ENCODE results near the gene VGLL4.

The VGLL4 gene

DNA sequence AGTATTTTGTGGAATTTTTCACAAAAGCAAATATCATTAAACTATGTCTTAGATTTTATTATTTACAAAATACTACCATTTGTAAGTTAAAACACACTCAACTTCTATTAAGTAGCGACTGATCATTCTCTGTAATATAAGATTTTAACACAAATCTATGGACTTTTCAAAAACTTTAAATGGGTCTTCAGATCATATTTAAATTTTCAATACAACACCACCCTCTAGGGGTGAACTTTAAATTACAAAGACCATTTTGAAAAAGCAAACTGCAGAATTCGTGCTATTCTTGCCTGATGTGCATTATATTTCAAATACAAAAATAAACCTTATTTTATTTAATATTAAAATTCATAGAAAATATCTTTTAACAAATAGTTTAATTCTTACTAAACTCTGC, 8.2 kb upstream of the VGLL4 start:
- no peak overlapping the region for H3K27ac ChIP-seq (replicated peaks)
- no peak overlapping the region for H3K4me3 ChIP-seq (replicated peaks; ENCODE audit: insufficient read depth, low read length)
- no peak for DNase-seq (ENCODE audit: low read depth in 1 of 2, low spot score in 1 of 2)
- H3K27me3 ChIP-seq (ENCODE audit: insufficient read depth, poor library complexity, severe bottlenecking) = no peaks in the 10 kb centered on the region
- TF ChIP-seq, protein P1, sequence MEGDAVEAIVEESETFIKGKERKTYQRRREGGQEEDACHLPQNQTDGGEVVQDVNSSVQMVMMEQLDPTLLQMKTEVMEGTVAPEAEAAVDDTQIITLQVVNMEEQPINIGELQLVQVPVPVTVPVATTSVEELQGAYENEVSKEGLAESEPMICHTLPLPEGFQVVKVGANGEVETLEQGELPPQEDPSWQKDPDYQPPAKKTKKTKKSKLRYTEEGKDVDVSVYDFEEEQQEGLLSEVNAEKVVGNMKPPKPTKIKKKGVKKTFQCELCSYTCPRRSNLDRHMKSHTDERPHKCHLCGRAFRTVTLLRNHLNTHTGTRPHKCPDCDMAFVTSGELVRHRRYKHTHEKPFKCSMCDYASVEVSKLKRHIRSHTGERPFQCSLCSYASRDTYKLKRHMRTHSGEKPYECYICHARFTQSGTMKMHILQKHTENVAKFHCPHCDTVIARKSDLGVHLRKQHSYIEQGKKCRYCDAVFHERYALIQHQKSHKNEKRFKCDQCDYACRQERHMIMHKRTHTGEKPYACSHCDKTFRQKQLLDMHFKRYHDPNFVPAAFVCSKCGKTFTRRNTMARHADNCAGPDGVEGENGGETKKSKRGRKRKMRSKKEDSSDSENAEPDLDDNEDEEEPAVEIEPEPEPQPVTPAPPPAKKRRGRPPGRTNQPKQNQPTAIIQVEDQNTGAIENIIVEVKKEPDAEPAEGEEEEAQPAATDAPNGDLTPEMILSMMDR (IDR thresholded peaks at IDR 0.05; ENCODE audit: insufficient read depth, low read length) = no peak
- TF ChIP-seq SPI1 (IDR thresholded peaks at IDR 0.05; ENCODE audit: borderline replicate concordance, low read depth) = no peak
- TF ChIP-seq REST (IDR thresholded peaks at IDR 0.05; ENCODE audit: insufficient replicate concordance, low read depth) = no peak
- no peak for TF ChIP-seq GABPA (IDR thresholded peaks at IDR 0.05; ENCODE audit: low read depth)
- TF ChIP-seq POLR2AphosphoS5 (IDR thresholded peaks at IDR 0.05; ENCODE audit: low read depth) = no peak

- Histone ChIP-seq H3K27ac (replicated peaks) (no peak overlapping the region), H3K27me3 (ENCODE audit: insufficient read depth, poor library complexity, severe bottlenecking) (no peaks in the 10 kb centered on the region), H3K4me3 (replicated peaks; ENCODE audit: insufficient read depth, low read length) (no peak overlapping the region)
- TF ChIP-seq REST (IDR thresholded peaks at IDR 0.05; ENCODE audit: insufficient replicate concordance, low read depth) (no peak), GABPA (IDR thresholded peaks at IDR 0.05; ENCODE audit: low read depth) (no peak), POLR2AphosphoS5 (IDR thresholded peaks at IDR 0.05; ENCODE audit: low read depth) (no peak), SPI1 (IDR thresholded peaks at IDR 0.05; ENCODE audit: borderline replicate concordance, low read depth) (no peak)
- TF ChIP-seq, protein P1 (IDR thresholded peaks at IDR 0.05; ENCODE audit: insufficient read depth, low read length) = no peak
- DNase-seq (ENCODE audit: low read depth in 1 of 2, low spot score in 1 of 2) = no peak
Observed at GRCh38 chr3:11651477-11651876, 7.8 kb upstream of the VGLL4 start.

DNA sequence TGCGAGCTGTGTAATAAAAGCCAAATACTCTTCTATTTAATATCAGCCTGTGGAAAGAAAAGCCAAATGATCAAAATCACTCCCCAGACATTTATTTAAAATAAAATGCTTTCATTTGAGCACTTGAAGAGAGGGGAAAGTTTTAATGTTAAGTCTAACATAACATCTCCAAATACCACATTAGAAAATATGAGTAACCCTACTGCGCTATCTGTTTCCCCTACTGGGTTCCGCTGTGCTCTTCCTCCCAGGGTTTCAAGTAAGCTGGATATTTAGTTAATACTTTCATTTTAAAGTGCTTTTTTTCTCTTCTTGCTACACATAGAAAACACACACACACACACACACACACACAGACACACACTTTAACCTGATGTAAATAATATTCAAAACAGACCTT, 6.7 kb upstream of the VGLL4 start:
- no peak for TF ChIP-seq SPI1 (IDR thresholded peaks at IDR 0.05; ENCODE audit: borderline replicate concordance, low read depth)
- TF ChIP-seq POLR2AphosphoS5 (IDR thresholded peaks at IDR 0.05; ENCODE audit: low read depth) = no peak
- TF ChIP-seq, protein P1 (IDR thresholded peaks at IDR 0.05; ENCODE audit: insufficient read depth, low read length) = no peak
- no peak for TF ChIP-seq REST (IDR thresholded peaks at IDR 0.05; ENCODE audit: insufficient replicate concordance, low read depth)
- no peak for TF ChIP-seq GABPA (IDR thresholded peaks at IDR 0.05; ENCODE audit: low read depth)
- no peaks in the 10 kb centered on the region for H3K27me3 ChIP-seq (ENCODE audit: insufficient read depth, poor library complexity, severe bottlenecking)
- DNase-seq (ENCODE audit: low read depth in 1 of 2, low spot score in 1 of 2) = no peak
- no peak overlapping the region for H3K27ac ChIP-seq (replicated peaks)
- no peak overlapping the region for H3K4me3 ChIP-seq (replicated peaks; ENCODE audit: insufficient read depth, low read length)

All from HL-60 (cell line).